ENCODE measurements around the gene SOX9.

SOX9 gene

GRCh38 chr17:72167593-72167992 lies 46.8 kb downstream of the SOX9 start:
- no peaks in the 10 kb centered on the region for H3K36me3 ChIP-seq (ENCODE audit: insufficient read depth, low read length)
- no peaks in the 10 kb centered on the region for H3K9me3 ChIP-seq (ENCODE audit: low read depth, low read length)
- no peak overlapping the region for H3K9ac ChIP-seq (ENCODE audit: insufficient read length)
- no peak for DNase-seq (ENCODE audit: low read depth, low spot score)
- no peak overlapping the region for H3K4me3 ChIP-seq
- TF ChIP-seq POLR2AphosphoS5 (IDR thresholded peaks at IDR 0.05; ENCODE audit: borderline replicate concordance, low read depth, low read length): no peak
- TF ChIP-seq EZH2 (IDR thresholded peaks at IDR 0.05): no peak
- TF ChIP-seq FOXP2 (optimal IDR thresholded peaks at IDR 0.05; ENCODE audit: control extremely low read depth, extremely low read length, insufficient read depth): no peak
- no peak overlapping the region for H3K27ac ChIP-seq

DNA sequence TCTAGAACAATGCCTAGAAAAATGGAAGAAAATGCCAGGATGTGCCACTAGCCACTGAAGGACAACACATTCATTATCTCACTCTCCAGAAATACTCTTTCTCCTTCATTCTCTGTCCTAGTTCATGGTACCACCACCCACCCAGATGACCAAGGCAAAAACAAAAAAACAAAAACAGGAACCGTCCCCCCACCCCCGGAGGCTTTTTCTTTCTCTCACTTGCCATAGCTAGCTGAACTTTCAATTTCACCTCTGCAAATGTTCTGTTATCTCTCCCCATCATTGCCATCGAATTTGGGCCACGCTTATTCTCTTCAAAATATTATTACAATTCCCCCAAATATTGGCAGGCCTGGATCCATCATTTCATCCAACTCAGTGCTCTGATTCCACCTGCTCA lies 49.0 kb downstream of the SOX9 start:
- Histone ChIP-seq H3K36me3 (ENCODE audit: insufficient read depth, low read length) (no peaks in the 10 kb centered on the region), H3K27ac (no peak overlapping the region), H3K4me3 (no peak overlapping the region), H3K9ac (ENCODE audit: insufficient read length) (no peak overlapping the region), H3K9me3 (ENCODE audit: low read depth, low read length) (no peaks in the 10 kb centered on the region)
- DNase-seq (ENCODE audit: low read depth, low spot score): no peak
- TF ChIP-seq POLR2AphosphoS5 (IDR thresholded peaks at IDR 0.05; ENCODE audit: borderline replicate concordance, low read depth, low read length): no peak
- no peak for TF ChIP-seq FOXP2 (optimal IDR thresholded peaks at IDR 0.05; ENCODE audit: control extremely low read depth, extremely low read length, insufficient read depth)
- no peak for TF ChIP-seq EZH2 (IDR thresholded peaks at IDR 0.05)

DNA sequence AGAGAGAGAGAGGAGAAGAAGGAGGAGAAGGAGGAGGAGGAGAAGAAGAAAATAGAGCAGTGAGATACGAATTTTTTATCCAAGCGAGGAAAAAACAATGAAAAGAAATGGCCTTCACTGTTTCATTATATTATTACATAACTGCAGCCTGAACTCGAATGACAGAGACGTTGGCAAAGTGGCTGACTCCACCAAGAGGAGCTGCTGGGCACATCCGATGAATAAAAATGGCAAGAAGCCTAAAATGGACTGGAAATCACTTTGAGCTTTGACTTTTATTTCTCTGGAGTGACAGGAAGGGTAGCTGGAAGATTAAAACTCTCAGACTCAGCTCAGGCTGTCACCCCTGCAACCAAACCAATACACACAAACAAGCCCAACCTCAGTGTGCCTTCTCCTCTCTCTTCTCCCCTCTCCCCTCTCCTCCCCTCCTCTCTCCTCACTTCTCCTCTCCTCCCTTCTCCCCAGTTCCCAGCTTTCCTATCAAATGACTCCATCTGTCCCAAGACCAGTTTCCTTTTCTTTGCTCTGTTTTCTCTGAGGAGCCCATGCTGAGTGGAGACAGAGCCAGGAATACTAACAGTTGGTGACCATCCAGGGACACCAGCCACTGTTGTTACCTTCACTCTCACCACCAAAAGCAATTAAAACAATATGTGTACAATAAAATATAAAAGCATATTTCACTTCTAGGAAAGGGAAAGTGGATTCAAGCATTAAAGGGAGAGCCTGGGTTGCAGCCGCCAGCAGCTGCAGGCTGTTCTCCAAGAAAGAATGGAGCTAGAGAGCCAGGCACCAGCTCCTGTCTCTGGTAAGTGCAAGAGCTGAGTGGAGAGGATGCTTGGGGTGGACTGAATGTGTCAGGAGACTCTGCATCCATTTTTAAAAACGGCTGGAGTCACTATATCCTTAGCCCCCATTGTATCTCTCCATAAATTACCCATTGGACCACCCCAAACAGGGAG lies 51.2 kb downstream of the SOX9 start:
- no peak overlapping the region for H3K27ac ChIP-seq
- no peaks in the 10 kb centered on the region for H3K36me3 ChIP-seq (ENCODE audit: insufficient read depth, low read length)
- no peak overlapping the region for H3K9ac ChIP-seq (ENCODE audit: insufficient read length)
- H3K9me3 ChIP-seq (ENCODE audit: low read depth, low read length): no peaks in the 10 kb centered on the region
- TF ChIP-seq FOXP2 (optimal IDR thresholded peaks at IDR 0.05; ENCODE audit: control extremely low read depth, extremely low read length, insufficient read depth): no peak
- no peak for TF ChIP-seq POLR2AphosphoS5 (IDR thresholded peaks at IDR 0.05; ENCODE audit: borderline replicate concordance, low read depth, low read length)
- TF ChIP-seq EZH2 (IDR thresholded peaks at IDR 0.05): no peak
- DNase-seq (ENCODE audit: low read depth, low spot score): no peak
- no peak overlapping the region for H3K4me3 ChIP-seq

GRCh38 chr17:72173499-72174116 lies 52.8 kb downstream of the SOX9 start:
- no peaks in the 10 kb centered on the region for H3K9me3 ChIP-seq (ENCODE audit: low read depth, low read length)
- no peaks in the 10 kb centered on the region for H3K36me3 ChIP-seq (ENCODE audit: insufficient read depth, low read length)
- no peak for DNase-seq (ENCODE audit: low read depth, low spot score)
- TF ChIP-seq EZH2 (IDR thresholded peaks at IDR 0.05) (no peak), FOXP2 (optimal IDR thresholded peaks at IDR 0.05; ENCODE audit: control extremely low read depth, extremely low read length, insufficient read depth) (no peak), POLR2AphosphoS5 (IDR thresholded peaks at IDR 0.05; ENCODE audit: borderline replicate concordance, low read depth, low read length) (no peak)
- no peak overlapping the region for H3K4me3 ChIP-seq
- no peak overlapping the region for H3K9ac ChIP-seq (ENCODE audit: insufficient read length)
- no peak overlapping the region for H3K27ac ChIP-seq

DNA sequence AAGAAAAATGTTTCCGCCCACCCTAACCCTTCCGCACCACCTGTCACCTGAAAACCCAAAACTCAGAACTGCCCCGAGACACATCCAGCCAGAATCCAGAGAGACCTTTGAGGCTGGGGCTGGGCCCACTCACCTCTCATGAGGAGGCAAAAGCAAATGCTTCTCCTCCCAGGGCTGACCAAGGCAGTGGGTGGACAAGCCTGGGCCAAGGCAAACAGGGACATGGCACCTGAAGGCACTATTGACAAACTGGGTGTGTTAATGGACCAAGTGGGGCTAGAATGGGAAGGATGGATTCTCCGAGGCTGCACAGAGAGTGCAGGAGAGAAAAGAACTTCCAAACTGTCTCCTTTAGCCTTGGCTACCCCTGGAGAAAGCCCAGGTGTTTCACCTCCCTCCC lies 54.4 kb downstream of the SOX9 start:
- Histone ChIP-seq H3K36me3 (ENCODE audit: insufficient read depth, low read length) (no peaks in the 10 kb centered on the region), H3K9me3 (ENCODE audit: low read depth, low read length) (no peaks in the 10 kb centered on the region), H3K27ac (no peak overlapping the region), H3K4me3 (no peak overlapping the region), H3K9ac (ENCODE audit: insufficient read length) (no peak overlapping the region)
- DNase-seq (ENCODE audit: low read depth, low spot score): no peak
- TF ChIP-seq EZH2 (IDR thresholded peaks at IDR 0.05) (no peak), POLR2AphosphoS5 (IDR thresholded peaks at IDR 0.05; ENCODE audit: borderline replicate concordance, low read depth, low read length) (no peak), FOXP2 (optimal IDR thresholded peaks at IDR 0.05; ENCODE audit: control extremely low read depth, extremely low read length, insufficient read depth) (no peak)

Measured in SK-N-MC (cell line).